GM10266 (cell line): ENCODE measurements around the gene SLC6A13.

Experiments used
- DNase-seq: peaks from one replicate; pipeline ENCODE4 v3.0.0; 2012; ENCODE audit errors: extremely low spot score
- CTCF ChIP-seq: IDR thresholded peaks from 2 replicates; pipeline ENCODE4 v1.5.1; 2012; ENCODE audit warnings: mild to moderate bottlenecking, low read depth; ENCODE audit not compliant: control insufficient read depth, insufficient read depth; ENCODE audit errors: missing control alignments

The SLC6A13 gene

GRCh38 chr12:263574-263973, 938 bp upstream of the SLC6A13 start:
- DNase-seq = no peak
- TF ChIP-seq CTCF = no peak

DNA sequence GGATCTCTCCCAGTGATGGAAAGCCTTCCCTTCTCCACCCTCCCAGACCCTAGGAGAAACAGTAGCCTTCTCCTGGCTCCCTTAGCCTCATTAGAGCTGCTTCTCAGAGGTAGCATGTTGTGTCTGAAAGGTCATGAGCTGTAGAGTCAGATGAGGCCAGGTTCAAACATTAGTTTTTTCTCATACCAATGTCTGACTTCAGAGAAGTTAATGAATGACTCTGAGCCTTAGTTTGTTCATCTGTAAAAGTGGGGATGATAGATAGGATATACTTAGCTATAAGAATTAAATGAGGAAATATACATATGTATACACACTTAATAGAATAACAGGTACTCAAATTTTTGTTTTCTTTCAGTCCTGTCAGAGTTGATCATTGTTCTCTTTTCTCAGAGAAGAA, 523 bp downstream of the SLC6A13 start:
- no peak for DNase-seq
- TF ChIP-seq CTCF = no peak

GRCh38 chr12:257521-258321, 4.9 kb downstream of the SLC6A13 start:
- no peak for DNase-seq
- TF ChIP-seq CTCF = no peak

GRCh38 chr12:256958-257357, 5.7 kb downstream of the SLC6A13 start:
- no peak for TF ChIP-seq CTCF

GRCh38 chr12:256225-256624, 6.4 kb downstream of the SLC6A13 start:
- no peak for TF ChIP-seq CTCF
- no peak for DNase-seq

More at GRCh38 chr12:256958-257357, 5.7 kb downstream of the SLC6A13 start:
- DNase-seq = no peak

- no peak for TF ChIP-seq CTCF
- DNase-seq = no peak
Measured at GRCh38 chr12:254912-255311, 7.7 kb downstream of the SLC6A13 start.

DNA sequence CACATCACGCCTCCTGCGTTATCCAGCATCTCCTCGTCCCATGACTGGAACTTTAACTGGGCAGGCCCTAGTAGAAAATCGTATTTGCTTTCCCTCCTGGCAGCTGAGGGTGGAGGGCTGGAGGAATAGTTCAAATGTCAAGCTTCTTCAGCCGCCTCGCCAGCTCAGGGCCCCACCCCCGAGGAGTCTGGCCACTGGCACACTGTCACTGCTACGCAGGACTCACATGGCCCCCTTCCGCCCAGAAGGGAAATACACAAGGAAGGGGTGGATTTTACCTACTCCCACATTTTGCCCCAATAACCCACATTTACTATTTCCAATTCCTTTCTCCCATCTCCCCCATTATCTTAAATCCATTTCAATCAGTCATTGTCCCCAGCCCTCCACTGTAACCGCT, 8.6 kb downstream of the SLC6A13 start:
- no peak for DNase-seq
- no peak for TF ChIP-seq CTCF
